ENCODE data around the gene EIF4B. TPM values are rescaled to one million over a fixed set of nuclear protein-coding genes. Genes with fewer than 3 reads are reported as not detected.

EIF4B gene
- total RNA-seq, result 463 and 473 TPM in 2 replicates

- intact Hi-C loops (cut with micrococcal nuclease), result loop anchor here (1.0 to 10.0 kb wide), 15 partner anchors 48 to 1181 kb away; partner anchors contain the start of genes ATF7, ATG101, ATP5MC2 and CALCOCO1
- Mint-ChIP-seq H3K4me1 (ENCODE audit: low read depth) (peaks cover 35% of the 10 kb centered on the region), H3K36me3 (ENCODE audit: low read depth) (peaks cover 24% of the 10 kb centered on the region), H3K27ac (peak within 1 kb of the TSS; percentile 97), H3K27me3 (ENCODE audit: insufficient read depth) (peaks cover 4% of the 10 kb centered on the region), H3K9me3 (no peaks in the 10 kb centered on the region), H3K4me3 (peak within 1 kb of the TSS; percentile 95)
- peak; percentile 99 for DNase-seq (ENCODE audit: low spot score)
These were observed at the start of gene EIF4B for GRCh38 chr12:53005986-53006809. EIF4B (plus strand) TSS chr12:53006456; CDS start chr12:53006484, 28 bp downstream.

GRCh38 chr12:52956987-52957386, 49.3 kb upstream of the EIF4B start:
- no peak overlapping the region for H3K27ac Mint-ChIP-seq
- no peak overlapping the region for H3K4me3 Mint-ChIP-seq
- no peaks in the 10 kb centered on the region for H3K36me3 Mint-ChIP-seq (ENCODE audit: low read depth)
- no peaks in the 10 kb centered on the region for H3K9me3 Mint-ChIP-seq
- intact Hi-C loops (cut with micrococcal nuclease), result no loop called here
- H3K27me3 Mint-ChIP-seq (ENCODE audit: insufficient read depth), result peaks cover 2% of the 10 kb centered on the region
- no peaks in the 10 kb centered on the region for H3K4me1 Mint-ChIP-seq (ENCODE audit: low read depth)
- DNase-seq (ENCODE audit: low spot score), result no peak

- Mint-ChIP-seq H3K9me3 (no peaks in the 10 kb centered on the region), H3K36me3 (ENCODE audit: low read depth) (no peaks in the 10 kb centered on the region), H3K27me3 (ENCODE audit: insufficient read depth) (peaks cover 3% of the 10 kb centered on the region), H3K4me1 (ENCODE audit: low read depth) (no peaks in the 10 kb centered on the region), H3K4me3 (no peak overlapping the region), H3K27ac (no peak overlapping the region)
- DNase-seq (ENCODE audit: low spot score), result no peak
- intact Hi-C loops (cut with micrococcal nuclease), result no loop called here
These were observed 41.5 kb upstream of the EIF4B start for GRCh38 chr12:52964556-52965336.

GRCh38 chr12:52965337-52965731, 40.9 kb upstream of the EIF4B start:
- Mint-ChIP-seq H3K4me3 (no peak overlapping the region), H3K27ac (no peak overlapping the region), H3K27me3 (ENCODE audit: insufficient read depth) (peaks cover 3% of the 10 kb centered on the region), H3K36me3 (ENCODE audit: low read depth) (no peaks in the 10 kb centered on the region), H3K9me3 (no peaks in the 10 kb centered on the region), H3K4me1 (ENCODE audit: low read depth) (no peaks in the 10 kb centered on the region)
- DNase-seq (ENCODE audit: low spot score), result no peak
- intact Hi-C loops (cut with micrococcal nuclease), result no loop called here

GRCh38 chr12:52969166-52969795, 37.0 kb upstream of the EIF4B start:
- H3K4me1 Mint-ChIP-seq (ENCODE audit: low read depth), result no peaks in the 10 kb centered on the region
- H3K27ac Mint-ChIP-seq, result no peak overlapping the region
- H3K36me3 Mint-ChIP-seq (ENCODE audit: low read depth), result no peaks in the 10 kb centered on the region
- no peak overlapping the region for H3K4me3 Mint-ChIP-seq
- H3K9me3 Mint-ChIP-seq, result no peaks in the 10 kb centered on the region
- intact Hi-C loops (cut with micrococcal nuclease), result no loop called here
- DNase-seq (ENCODE audit: low spot score), result no peak
- peaks cover 12% of the 10 kb centered on the region for H3K27me3 Mint-ChIP-seq (ENCODE audit: insufficient read depth)

- Mint-ChIP-seq H3K27ac (no peak overlapping the region), H3K4me3 (no peak overlapping the region), H3K4me1 (ENCODE audit: low read depth) (no peaks in the 10 kb centered on the region), H3K9me3 (no peaks in the 10 kb centered on the region), H3K36me3 (ENCODE audit: low read depth) (no peaks in the 10 kb centered on the region), H3K27me3 (ENCODE audit: insufficient read depth) (peaks cover 12% of the 10 kb centered on the region)
- DNase-seq (ENCODE audit: low spot score), result no peak
- intact Hi-C loops (cut with micrococcal nuclease), result no loop called here
These were observed 36.3 kb upstream of the EIF4B start for GRCh38 chr12:52969828-52970569.

GRCh38 chr12:52971679-52972329, 34.5 kb upstream of the EIF4B start:
- Mint-ChIP-seq H3K27ac (no peak overlapping the region), H3K4me3 (no peak overlapping the region), H3K36me3 (ENCODE audit: low read depth) (no peaks in the 10 kb centered on the region), H3K4me1 (ENCODE audit: low read depth) (no peaks in the 10 kb centered on the region), H3K27me3 (ENCODE audit: insufficient read depth) (peaks cover 16% of the 10 kb centered on the region), H3K9me3 (no peaks in the 10 kb centered on the region)
- intact Hi-C loops (cut with micrococcal nuclease), result no loop called here
- no peak for DNase-seq (ENCODE audit: low spot score)

- H3K4me3 Mint-ChIP-seq, result no peak overlapping the region
- no peak for DNase-seq (ENCODE audit: low spot score)
- no peaks in the 10 kb centered on the region for H3K9me3 Mint-ChIP-seq
- peaks cover 30% of the 10 kb centered on the region for H3K27me3 Mint-ChIP-seq (ENCODE audit: insufficient read depth)
- H3K36me3 Mint-ChIP-seq (ENCODE audit: low read depth), result no peaks in the 10 kb centered on the region
- no peak overlapping the region for H3K27ac Mint-ChIP-seq
- H3K4me1 Mint-ChIP-seq (ENCODE audit: low read depth), result no peaks in the 10 kb centered on the region
- intact Hi-C loops (cut with micrococcal nuclease), result no loop called here
These were observed 31.1 kb upstream of the EIF4B start for GRCh38 chr12:52975204-52975603.

GRCh38 chr12:52975820-52976573, 30.3 kb upstream of the EIF4B start:
- intact Hi-C loops (cut with micrococcal nuclease), result no loop called here
- Mint-ChIP-seq H3K4me3 (no peak overlapping the region), H3K4me1 (ENCODE audit: low read depth) (no peaks in the 10 kb centered on the region), H3K27me3 (ENCODE audit: insufficient read depth) (peaks cover 37% of the 10 kb centered on the region), H3K9me3 (no peaks in the 10 kb centered on the region), H3K36me3 (ENCODE audit: low read depth) (no peaks in the 10 kb centered on the region), H3K27ac (no peak overlapping the region)
- DNase-seq (ENCODE audit: low spot score), result no peak

GRCh38 chr12:52976574-52977071, 29.6 kb upstream of the EIF4B start:
- DNase-seq (ENCODE audit: low spot score), result no peak
- intact Hi-C loops (cut with micrococcal nuclease), result no loop called here
- H3K36me3 Mint-ChIP-seq (ENCODE audit: low read depth), result no peaks in the 10 kb centered on the region
- no peak overlapping the region for H3K4me3 Mint-ChIP-seq
- peaks cover 36% of the 10 kb centered on the region for H3K27me3 Mint-ChIP-seq (ENCODE audit: insufficient read depth)
- no peak overlapping the region for H3K27ac Mint-ChIP-seq
- no peaks in the 10 kb centered on the region for H3K4me1 Mint-ChIP-seq (ENCODE audit: low read depth)
- no peaks in the 10 kb centered on the region for H3K9me3 Mint-ChIP-seq

- H3K27me3 Mint-ChIP-seq (ENCODE audit: insufficient read depth), result peaks cover 31% of the 10 kb centered on the region
- intact Hi-C loops (cut with micrococcal nuclease), result no loop called here
- no peaks in the 10 kb centered on the region for H3K9me3 Mint-ChIP-seq
- no peaks in the 10 kb centered on the region for H3K36me3 Mint-ChIP-seq (ENCODE audit: low read depth)
- no peak overlapping the region for H3K27ac Mint-ChIP-seq
- no peak overlapping the region for H3K4me3 Mint-ChIP-seq
- DNase-seq (ENCODE audit: low spot score), result no peak
- H3K4me1 Mint-ChIP-seq (ENCODE audit: low read depth), result no peaks in the 10 kb centered on the region
These were observed 29.1 kb upstream of the EIF4B start for GRCh38 chr12:52977170-52977569.

All from activated T-helper 1 cell treated with anti-CD3 and anti-CD28 coated beads, Interleukin-12 subunit alpha, Interleukin-12 subunit beta, Interleukin-2, Interleukin-4 antibody, amounts not matched to agents 30 ng/mL and 10 ng/mL and 1 ng/mL, durations not matched to agents 14 hours and 24 hours and 36 hours (primary cell).